ENCODE measurements around the gene PARL.

- TF ChIP-seq EZH2 (IDR thresholded peaks at IDR 0.05) (no peak), POLR2AphosphoS5 (IDR thresholded peaks at IDR 0.05; ENCODE audit: low read depth, low read length) (no peak), CTCF (IDR thresholded peaks at IDR 0.05 in 2 of 3, conservative IDR thresholded peaks at IDR 0.05 in 1 of 3; ENCODE audit: borderline replicate concordance in 1 of 3, insufficient read depth in 1 of 3, low read depth in 2 of 3, low read length in 2 of 3) (no peak), ZNF274 (IDR thresholded peaks at IDR 0.05; ENCODE audit: low read depth, low read length) (no peak), POLR2A (IDR thresholded peaks at IDR 0.05; ENCODE audit: borderline replicate concordance, extremely low read depth, insufficient read depth, insufficient read length) (no peak), SP1 (IDR thresholded peaks at IDR 0.05; ENCODE audit: low read depth) (no peak), MAX (IDR thresholded peaks at IDR 0.05) (no peak), REST (IDR thresholded peaks at IDR 0.05; ENCODE audit: low read depth) (no peak), SIN3A (IDR thresholded peaks at IDR 0.05; ENCODE audit: low read depth) (no peak)
Measured at GRCh38 chr3:183868796-183869195, 15.9 kb downstream of the PARL start.

Measured in HCT116 (cell line).